ENCODE data around the gene KCNA5.

DNA sequence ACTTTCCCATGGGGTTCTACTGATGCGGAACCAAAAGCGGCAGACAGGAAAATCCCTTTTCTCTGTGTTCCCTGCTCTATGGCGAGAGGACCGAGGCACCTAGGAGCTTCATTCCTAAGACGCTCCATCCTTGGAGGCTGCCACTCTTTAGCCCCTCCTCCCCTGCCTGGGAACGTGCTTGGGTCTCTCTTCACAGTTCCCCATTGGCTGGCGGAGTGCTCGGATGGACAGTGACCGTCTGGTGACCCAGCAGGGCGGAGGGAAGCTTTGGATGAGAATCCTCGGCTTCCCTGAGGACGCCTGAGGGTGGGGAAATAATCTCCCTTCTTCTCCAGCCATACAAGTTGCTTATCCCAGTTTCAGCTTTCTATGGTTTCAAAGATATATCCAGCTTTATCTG is 37.3 kb downstream of the KCNA5 start:
- no peak for TF ChIP-seq POLR2AphosphoS5 (IDR thresholded peaks at IDR 0.05; ENCODE audit: low read depth, low read length)
- no peak for TF ChIP-seq TAF1 (IDR thresholded peaks at IDR 0.05; ENCODE audit: borderline replicate concordance, insufficient read depth, low read length)
- TF ChIP-seq, protein P1, sequence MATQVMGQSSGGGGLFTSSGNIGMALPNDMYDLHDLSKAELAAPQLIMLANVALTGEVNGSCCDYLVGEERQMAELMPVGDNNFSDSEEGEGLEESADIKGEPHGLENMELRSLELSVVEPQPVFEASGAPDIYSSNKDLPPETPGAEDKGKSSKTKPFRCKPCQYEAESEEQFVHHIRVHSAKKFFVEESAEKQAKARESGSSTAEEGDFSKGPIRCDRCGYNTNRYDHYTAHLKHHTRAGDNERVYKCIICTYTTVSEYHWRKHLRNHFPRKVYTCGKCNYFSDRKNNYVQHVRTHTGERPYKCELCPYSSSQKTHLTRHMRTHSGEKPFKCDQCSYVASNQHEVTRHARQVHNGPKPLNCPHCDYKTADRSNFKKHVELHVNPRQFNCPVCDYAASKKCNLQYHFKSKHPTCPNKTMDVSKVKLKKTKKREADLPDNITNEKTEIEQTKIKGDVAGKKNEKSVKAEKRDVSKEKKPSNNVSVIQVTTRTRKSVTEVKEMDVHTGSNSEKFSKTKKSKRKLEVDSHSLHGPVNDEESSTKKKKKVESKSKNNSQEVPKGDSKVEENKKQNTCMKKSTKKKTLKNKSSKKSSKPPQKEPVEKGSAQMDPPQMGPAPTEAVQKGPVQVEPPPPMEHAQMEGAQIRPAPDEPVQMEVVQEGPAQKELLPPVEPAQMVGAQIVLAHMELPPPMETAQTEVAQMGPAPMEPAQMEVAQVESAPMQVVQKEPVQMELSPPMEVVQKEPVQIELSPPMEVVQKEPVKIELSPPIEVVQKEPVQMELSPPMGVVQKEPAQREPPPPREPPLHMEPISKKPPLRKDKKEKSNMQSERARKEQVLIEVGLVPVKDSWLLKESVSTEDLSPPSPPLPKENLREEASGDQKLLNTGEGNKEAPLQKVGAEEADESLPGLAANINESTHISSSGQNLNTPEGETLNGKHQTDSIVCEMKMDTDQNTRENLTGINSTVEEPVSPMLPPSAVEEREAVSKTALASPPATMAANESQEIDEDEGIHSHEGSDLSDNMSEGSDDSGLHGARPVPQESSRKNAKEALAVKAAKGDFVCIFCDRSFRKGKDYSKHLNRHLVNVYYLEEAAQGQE (IDR thresholded peaks at IDR 0.05; ENCODE audit: insufficient read depth in 1 of 2, low read depth in 2 of 2, low read length in 2 of 2): no peak
